ENCODE measurements around the gene GSTM2. TPM values are rescaled to one million over a fixed set of nuclear protein-coding genes. Genes with fewer than 3 reads are reported as not detected.

The GSTM2 gene
- total RNA-seq, 1 experiment from 2014 or later: 47.3 TPM

DNA sequence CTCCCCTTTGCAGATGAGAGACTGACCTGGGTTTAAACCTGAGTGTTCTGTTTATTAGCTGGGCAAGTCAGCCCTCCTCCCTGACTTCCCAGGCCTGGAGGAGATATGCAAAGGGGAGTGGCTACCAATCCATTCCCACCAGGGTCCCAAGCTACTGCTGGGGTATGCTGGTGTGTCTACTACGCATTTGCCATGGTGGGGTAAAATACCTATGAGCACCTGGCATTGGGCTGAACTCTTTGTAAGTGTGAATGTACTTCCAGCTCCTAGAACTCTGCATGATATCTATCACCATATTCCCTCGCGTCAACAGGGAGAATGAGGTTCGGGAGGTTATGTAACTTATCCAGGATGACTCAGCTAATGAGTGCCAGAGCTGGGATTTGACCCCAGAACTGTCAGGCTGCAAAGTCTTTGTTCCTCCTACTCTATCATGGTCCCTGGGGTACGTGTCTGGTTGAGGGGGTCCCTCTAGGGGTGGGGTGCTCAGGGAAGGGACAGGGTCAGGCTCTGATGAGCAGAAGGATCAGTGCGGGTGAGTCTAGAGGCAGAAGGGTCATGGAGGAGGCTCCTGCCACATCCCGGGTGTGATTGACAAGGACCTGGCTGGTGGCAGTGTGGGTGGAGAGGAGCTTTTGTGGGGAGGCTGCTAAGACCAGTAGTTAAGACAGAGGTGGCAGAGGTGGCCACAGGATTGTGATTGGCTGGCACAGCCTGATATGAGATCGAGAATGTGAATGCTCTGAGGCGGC lies 31.5 kb upstream of the GSTM2 start:
- H3K36me3 ChIP-seq (ENCODE audit: insufficient read depth, low read length, poor library complexity, severe bottlenecking): peaks cover 1% of the 10 kb centered on the region
- no TSS peak for BruUV-seq (replicated peaks)
- H3K27ac ChIP-seq (ENCODE audit: low read depth, low read length, poor library complexity, severe bottlenecking): peak overlapping the region; percentile 52
- H3K9me3 ChIP-seq (ENCODE audit: low read depth, low read length, poor library complexity, severe bottlenecking): no peaks in the 10 kb centered on the region
- intact Hi-C loops (cut with micrococcal nuclease; ENCODE audit: unreplicated experiment): no loop called here
- no peak for TF ChIP-seq EZH2 (IDR thresholded peaks at IDR 0.05; ENCODE audit: borderline replicate concordance, low read depth, low read length, poor library complexity, severe bottlenecking)
- TF ChIP-seq, protein P1, sequence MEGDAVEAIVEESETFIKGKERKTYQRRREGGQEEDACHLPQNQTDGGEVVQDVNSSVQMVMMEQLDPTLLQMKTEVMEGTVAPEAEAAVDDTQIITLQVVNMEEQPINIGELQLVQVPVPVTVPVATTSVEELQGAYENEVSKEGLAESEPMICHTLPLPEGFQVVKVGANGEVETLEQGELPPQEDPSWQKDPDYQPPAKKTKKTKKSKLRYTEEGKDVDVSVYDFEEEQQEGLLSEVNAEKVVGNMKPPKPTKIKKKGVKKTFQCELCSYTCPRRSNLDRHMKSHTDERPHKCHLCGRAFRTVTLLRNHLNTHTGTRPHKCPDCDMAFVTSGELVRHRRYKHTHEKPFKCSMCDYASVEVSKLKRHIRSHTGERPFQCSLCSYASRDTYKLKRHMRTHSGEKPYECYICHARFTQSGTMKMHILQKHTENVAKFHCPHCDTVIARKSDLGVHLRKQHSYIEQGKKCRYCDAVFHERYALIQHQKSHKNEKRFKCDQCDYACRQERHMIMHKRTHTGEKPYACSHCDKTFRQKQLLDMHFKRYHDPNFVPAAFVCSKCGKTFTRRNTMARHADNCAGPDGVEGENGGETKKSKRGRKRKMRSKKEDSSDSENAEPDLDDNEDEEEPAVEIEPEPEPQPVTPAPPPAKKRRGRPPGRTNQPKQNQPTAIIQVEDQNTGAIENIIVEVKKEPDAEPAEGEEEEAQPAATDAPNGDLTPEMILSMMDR (conservative IDR thresholded peaks at IDR 0.05; ENCODE audit: low read depth, low read length): no peak
- H3K4me3 ChIP-seq (ENCODE audit: low read depth, low read length, poor library complexity, severe bottlenecking): no peak overlapping the region
- POLR2A ChIA-PET (ENCODE audit: low non-redundant PET): no interaction called here
- peak; percentile 49 for DNase-seq (ENCODE audit: low spot score)
- no peaks in the 10 kb centered on the region for H3K27me3 ChIP-seq (replicated peaks; ENCODE audit: insufficient read depth, low read depth, low read length, poor library complexity)
- CTCF ChIA-PET: no interaction called here
- peaks cover 44% of the 10 kb centered on the region for H3K4me1 ChIP-seq (ENCODE audit: insufficient read depth, low read length, poor library complexity, severe bottlenecking)

DNA sequence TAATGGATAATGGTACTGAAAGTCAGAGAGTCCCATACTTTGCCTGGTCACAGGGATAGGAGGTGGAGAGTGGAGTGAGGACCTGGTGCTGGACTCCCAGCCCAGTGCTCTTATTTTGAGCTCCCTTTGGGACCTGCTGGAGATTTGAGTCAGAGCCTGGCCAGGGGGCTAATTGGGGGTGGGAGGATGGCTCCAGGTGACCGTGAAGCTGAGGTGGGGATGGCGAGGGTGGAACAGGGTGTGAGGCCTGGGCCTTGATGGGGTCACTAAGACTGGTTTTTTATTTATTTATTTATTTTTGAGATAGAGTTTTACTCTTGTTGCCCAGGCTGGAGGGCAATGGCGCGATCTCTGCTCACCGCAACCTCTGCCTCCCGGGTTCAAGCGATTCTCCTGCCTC lies 30.4 kb upstream of the GSTM2 start:
- peaks cover 40% of the 10 kb centered on the region for H3K4me1 ChIP-seq (ENCODE audit: insufficient read depth, low read length, poor library complexity, severe bottlenecking)
- no TSS peak for BruUV-seq (replicated peaks)
- H3K27ac ChIP-seq (ENCODE audit: low read depth, low read length, poor library complexity, severe bottlenecking): no peak overlapping the region
- no peak for TF ChIP-seq EZH2 (IDR thresholded peaks at IDR 0.05; ENCODE audit: borderline replicate concordance, low read depth, low read length, poor library complexity, severe bottlenecking)
- TF ChIP-seq, protein P1 (conservative IDR thresholded peaks at IDR 0.05; ENCODE audit: low read depth, low read length): no peak
- H3K27me3 ChIP-seq (replicated peaks; ENCODE audit: insufficient read depth, low read depth, low read length, poor library complexity): no peaks in the 10 kb centered on the region
- H3K9me3 ChIP-seq (ENCODE audit: low read depth, low read length, poor library complexity, severe bottlenecking): no peaks in the 10 kb centered on the region
- intact Hi-C loops (cut with micrococcal nuclease; ENCODE audit: unreplicated experiment): no loop called here
- no peak for DNase-seq (ENCODE audit: low spot score)
- CTCF ChIA-PET: interaction anchor here (0.6 to 0.7 kb wide), 2 partner anchors 137 to 423 kb away, joined by 3 to 5 read pairs; no protein-coding TSS in a partner anchor
- H3K4me3 ChIP-seq (ENCODE audit: low read depth, low read length, poor library complexity, severe bottlenecking): no peak overlapping the region
- POLR2A ChIA-PET (ENCODE audit: low non-redundant PET): interaction anchor here (0.6 kb wide), 1 partner anchor 678 kb away, joined by 12 read pairs; no protein-coding TSS in a partner anchor
- no peaks in the 10 kb centered on the region for H3K36me3 ChIP-seq (ENCODE audit: insufficient read depth, low read length, poor library complexity, severe bottlenecking)

DNA sequence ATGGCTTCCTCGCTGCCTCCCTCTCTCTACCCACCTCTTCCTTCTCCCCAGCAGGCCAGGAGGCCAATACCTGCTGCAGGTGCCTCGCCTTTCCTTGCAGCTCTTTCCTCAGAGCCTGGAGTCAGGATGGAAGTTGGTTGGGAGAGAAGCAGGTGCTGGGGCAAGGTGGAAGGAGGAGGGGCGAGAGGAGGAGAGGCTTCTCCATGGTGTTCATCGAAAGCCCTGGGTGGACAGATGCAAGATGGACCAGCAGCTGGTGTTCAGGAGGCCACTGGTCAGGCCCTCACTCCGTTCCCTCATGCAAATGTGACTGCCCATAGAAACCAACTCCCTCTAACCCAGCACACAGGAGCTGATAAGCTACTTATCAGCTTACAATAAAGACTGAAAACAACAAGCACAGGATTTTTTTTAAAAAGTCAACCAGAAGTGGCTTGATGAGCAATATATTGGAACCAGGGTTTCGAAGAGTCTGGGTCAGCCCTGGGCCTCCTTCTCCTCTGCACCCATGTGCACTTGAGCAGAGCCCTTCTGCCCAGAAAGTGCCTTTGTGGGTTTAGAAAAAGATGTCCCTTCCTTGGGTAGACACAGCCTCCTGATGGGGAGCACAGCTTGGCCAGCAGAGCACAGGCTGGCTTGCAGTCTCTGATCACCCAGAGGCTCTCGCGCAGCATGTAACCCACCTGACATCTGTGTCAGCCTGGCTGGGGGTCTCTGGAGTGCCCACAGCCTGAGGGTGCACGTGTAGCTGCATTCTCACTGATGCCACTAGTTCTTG lies 28.6 kb upstream of the GSTM2 start:
- no peak overlapping the region for H3K27ac ChIP-seq (ENCODE audit: low read depth, low read length, poor library complexity, severe bottlenecking)

More for the DNA sequence above, 28.6 kb upstream of the GSTM2 start:
- no peak for DNase-seq (ENCODE audit: low spot score)
- Histone ChIP-seq H3K27me3 (replicated peaks; ENCODE audit: insufficient read depth, low read depth, low read length, poor library complexity) (no peaks in the 10 kb centered on the region), H3K36me3 (ENCODE audit: insufficient read depth, low read length, poor library complexity, severe bottlenecking) (no peaks in the 10 kb centered on the region), H3K4me3 (ENCODE audit: low read depth, low read length, poor library complexity, severe bottlenecking) (no peak overlapping the region), H3K9me3 (ENCODE audit: low read depth, low read length, poor library complexity, severe bottlenecking) (no peaks in the 10 kb centered on the region), H3K4me1 (ENCODE audit: insufficient read depth, low read length, poor library complexity, severe bottlenecking) (peaks cover 39% of the 10 kb centered on the region)
- POLR2A ChIA-PET (ENCODE audit: low non-redundant PET): no interaction called here
- no TSS peak for BruUV-seq (replicated peaks)
- CTCF ChIA-PET: interaction anchor here (0.6 to 3.6 kb wide), 5 partner anchors 11 to 135 kb away, joined by 3 to 36 read pairs (median 9); partner anchors contain the start of gene GSTM1
- intact Hi-C loops (cut with micrococcal nuclease; ENCODE audit: unreplicated experiment): no loop called here
- TF ChIP-seq, protein P1 (conservative IDR thresholded peaks at IDR 0.05; ENCODE audit: low read depth, low read length): no peak
